ENCODE measurements around the gene LGI4. TPM values are rescaled to one million over a fixed set of nuclear protein-coding genes. Genes with fewer than 3 reads are reported as not detected.

Gene LGI4
- total RNA-seq, 1 experiment from 2014 or later: 3.2 TPM

DNA sequence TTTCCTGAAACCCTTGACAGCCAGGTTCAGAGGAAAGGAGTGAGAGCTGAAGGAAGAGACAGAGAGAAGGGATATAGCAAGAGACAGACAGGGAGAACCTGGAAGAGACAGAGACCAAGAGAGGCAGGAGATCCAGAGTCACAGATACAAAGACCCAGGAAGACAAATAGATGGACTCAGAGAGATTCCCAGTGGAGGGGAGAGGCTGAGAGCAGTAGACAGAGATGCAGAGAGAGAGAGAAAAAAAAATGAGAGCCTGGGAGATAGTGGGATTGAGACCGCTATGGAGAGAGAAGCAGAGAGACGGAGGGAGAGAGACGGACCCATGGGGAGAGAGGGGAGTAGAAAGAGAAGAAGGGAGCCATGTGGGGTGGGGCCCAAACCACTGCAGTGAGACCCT is 9.0 kb upstream of the LGI4 start:
- H3K18ac ChIP-seq (ENCODE audit: insufficient read length, low read depth, low read length): no peak overlapping the region
- H3K4me1 Mint-ChIP-seq: peaks cover 39 to 49% of the 10 kb centered on the region in 2 experiments
- H3K4me2 ChIP-seq (ENCODE audit: insufficient read depth, insufficient read length, low read length): peak overlapping the region; percentile 49
- no peak overlapping the region for H2BK5ac ChIP-seq (ENCODE audit: insufficient read length, low read length)
- no peak overlapping the region for H3K14ac ChIP-seq (ENCODE audit: insufficient read depth, low read length)
- H3K79me2 ChIP-seq (ENCODE audit: insufficient read depth, low read length): no peaks in the 10 kb centered on the region
- no peaks in the 10 kb centered on the region for H3K9me3 Mint-ChIP-seq
- WGBS (ENCODE audit: extremely low coverage, insufficient read length, low lambda C conversion rate): no CpG with 5 or more reads among the region's 3 CpGs
- no peak overlapping the region for H3K56ac ChIP-seq (ENCODE audit: insufficient read length, low read depth, low read length)
- DNase-seq: no peak
- no peaks in the 10 kb centered on the region for H3K79me1 ChIP-seq (ENCODE audit: insufficient read depth, low read depth, low read length, poor library complexity, severe bottlenecking)
- no peaks in the 10 kb centered on the region; the same call in 1 of the 2 replicates for H3K27me3 ChIP-seq (ENCODE audit: insufficient read depth, low read length)
- H2AFZ ChIP-seq (ENCODE audit: low read length): no peak overlapping the region
- H3K4ac ChIP-seq (ENCODE audit: low read depth, low read length): no peak overlapping the region
- H2AK5ac ChIP-seq (ENCODE audit: insufficient read length, low read length): no peak overlapping the region
- no peak overlapping the region for H3K23ac ChIP-seq (ENCODE audit: insufficient read length, low read depth, low read length)
- H2BK12ac ChIP-seq (ENCODE audit: insufficient read length, low read depth, low read length): no peak overlapping the region
- no peak for TF ChIP-seq CTCF (conservative IDR thresholded peaks at IDR 0.05)
- no peaks in the 10 kb centered on the region for H3K9me3 ChIP-seq (ENCODE audit: control insufficient read depth, low read depth, low read length)
- H3K27me3 Mint-ChIP-seq (ENCODE audit: low read depth): peaks cover 43% of the 10 kb centered on the region
- peaks cover 2% of the 10 kb centered on the region; the same call in 1 of the 2 replicates for H3K4me1 ChIP-seq (ENCODE audit: insufficient read depth, low read length)
- H4K20me1 ChIP-seq (ENCODE audit: control insufficient read depth, insufficient read depth, insufficient read length): no peaks in the 10 kb centered on the region
- H3K27ac ChIP-seq (ENCODE audit: insufficient read length, low read depth, low read length): no peak overlapping the region
- peaks cover 24% of the 10 kb centered on the region for H3K23me2 ChIP-seq (ENCODE audit: insufficient read length, low read depth, low read length, poor library complexity, severe bottlenecking)
- H2BK15ac ChIP-seq (ENCODE audit: low read depth, low read length): no peak overlapping the region
- peaks cover 5 to 10% (median 5%) of the 10 kb centered on the region in 3 experiments; a peak in 5 of 7 replicates for H3K36me3 Mint-ChIP-seq (ENCODE audit: insufficient read depth in 1 of 3, low read depth in 3 of 3)
- H4K8ac ChIP-seq (replicated peaks; ENCODE audit: insufficient read length, low read depth, low read length): no peak overlapping the region
- H3K27ac Mint-ChIP-seq: no peak overlapping the region
- peak overlapping the region; percentile 61 to 62 for H3K4me3 Mint-ChIP-seq
- H4K91ac ChIP-seq (ENCODE audit: insufficient read length, low read depth, low read length): no peak overlapping the region
- H2BK120ac ChIP-seq (ENCODE audit: low read depth, low read length, poor library complexity, severe bottlenecking): no peak overlapping the region
- H3K9ac ChIP-seq (ENCODE audit: extremely low read depth, insufficient read length, low read length): no peak overlapping the region
- no peak overlapping the region for H3T11ph ChIP-seq (ENCODE audit: low read length)
- no peak overlapping the region for H4K5ac ChIP-seq (ENCODE audit: insufficient read length, low read depth, low read length)
- no peak overlapping the region for H2BK20ac ChIP-seq (ENCODE audit: low read depth, low read length, poor library complexity, severe bottlenecking)
